Spinal cord (tissue), 4 donors: ENCODE results near the gene KRTAP10-9. TPM values are rescaled to one million over a fixed set of nuclear protein-coding genes. Genes with fewer than 3 reads are reported as not detected.

ENCODE experiments used
- polyA plus RNA-seq, 2 donors: library from polyadenylated mRNA; unstranded; fragments of 120-200 nt; gene quantifications; one replicate each; pipeline ENCODE4 v1.2.1, GENCODE V29; 2013; ENCODE audit not compliant: insufficient read length in 2 of 2
- total RNA-seq, 2 donors: library from RNA; depleted of rRNA in 1 of 2; stranded (reverse); fragments of 120-200 nt in 1 of 2; fragments of >200 nt in 1 of 2; gene quantifications; one replicate each; pipeline versions ENCODE4 v1.2.3 to v1.2.4, GENCODE V29; 2013 to 2014

The KRTAP10-9 gene
- total and polyA plus RNA-seq, 4 donors = not detected

Other genes starting within 250 kb of the KRTAP10-9 start
- gene LRRC3, start 171.6 kb upstream of the KRTAP10-9 start, total RNA-seq = 1 to 10 TPM; 1.4 to 2.4 TPM
- 1 to 10 TPM; 4.4 to 6.5 TPM for gene LRRC3, start 171.6 kb upstream of the KRTAP10-9 start, polyA plus RNA-seq
- gene KRTAP10-1, start 86.9 kb upstream of the KRTAP10-9 start, total RNA-seq = not detected
- gene KRTAP10-1, start 86.9 kb upstream of the KRTAP10-9 start, polyA plus RNA-seq = not detected
- not detected for gene KRTAP10-2, start 75.6 kb upstream of the KRTAP10-9 start, total RNA-seq
- gene KRTAP10-2, start 75.6 kb upstream of the KRTAP10-9 start, polyA plus RNA-seq = not detected
- not detected for gene KRTAP10-3, start 68.3 kb upstream of the KRTAP10-9 start, total RNA-seq
- not detected for gene KRTAP10-3, start 68.3 kb upstream of the KRTAP10-9 start, polyA plus RNA-seq
- not detected for gene KRTAP10-4, start 53.4 kb upstream of the KRTAP10-9 start, total RNA-seq
- not detected for gene KRTAP10-4, start 53.4 kb upstream of the KRTAP10-9 start, polyA plus RNA-seq
- gene KRTAP10-5, start 46.5 kb upstream of the KRTAP10-9 start, total RNA-seq = not detected
- gene KRTAP10-5, start 46.5 kb upstream of the KRTAP10-9 start, polyA plus RNA-seq = not detected
- gene KRTAP10-6, start 34.6 kb upstream of the KRTAP10-9 start, total RNA-seq = not detected
- not detected for gene KRTAP10-6, start 34.6 kb upstream of the KRTAP10-9 start, polyA plus RNA-seq
- gene KRTAP10-7, start 26.5 kb upstream of the KRTAP10-9 start, total RNA-seq = not detected
- not detected for gene KRTAP10-7, start 26.5 kb upstream of the KRTAP10-9 start, polyA plus RNA-seq
- gene KRTAP10-8, start 15.0 kb upstream of the KRTAP10-9 start, total RNA-seq = not detected
- gene KRTAP10-8, start 15.0 kb upstream of the KRTAP10-9 start, polyA plus RNA-seq = not detected
- gene KRTAP10-10, start 10.3 kb downstream of the KRTAP10-9 start, total RNA-seq = not detected
- not detected for gene KRTAP10-10, start 10.3 kb downstream of the KRTAP10-9 start, polyA plus RNA-seq
- gene KRTAP10-11, start 19.3 kb downstream of the KRTAP10-9 start, total RNA-seq = not detected
- gene KRTAP10-11, start 19.3 kb downstream of the KRTAP10-9 start, polyA plus RNA-seq = not detected
- gene KRTAP12-4, start 27.6 kb downstream of the KRTAP10-9 start, total RNA-seq = not detected
- not detected for gene KRTAP12-4, start 27.6 kb downstream of the KRTAP10-9 start, polyA plus RNA-seq
- not detected for gene KRTAP12-3, start 30.8 kb downstream of the KRTAP10-9 start, total RNA-seq
- not detected for gene KRTAP12-3, start 30.8 kb downstream of the KRTAP10-9 start, polyA plus RNA-seq
- not detected for gene KRTAP12-2, start 39.8 kb downstream of the KRTAP10-9 start, total RNA-seq
- gene KRTAP12-2, start 39.8 kb downstream of the KRTAP10-9 start, polyA plus RNA-seq = not detected
- gene KRTAP12-1, start 55.1 kb downstream of the KRTAP10-9 start, total RNA-seq = not detected
- not detected for gene KRTAP12-1, start 55.1 kb downstream of the KRTAP10-9 start, polyA plus RNA-seq
- gene KRTAP10-12, start 70.1 kb downstream of the KRTAP10-9 start, total RNA-seq = not detected
- gene KRTAP10-12, start 70.1 kb downstream of the KRTAP10-9 start, polyA plus RNA-seq = not detected
- under 1 TPM in 1 of 2 donors, not detected in 1; 0.66 TPM for gene TSPEAR, start 84.5 kb downstream of the KRTAP10-9 start, total RNA-seq
- under 1 TPM; 0.24 to 0.33 TPM for gene TSPEAR, start 84.5 kb downstream of the KRTAP10-9 start, polyA plus RNA-seq
- gene UBE2G2, start 174.7 kb downstream of the KRTAP10-9 start, total RNA-seq = 10 to 100 TPM; 53.0 to 62.6 TPM
- 100 to 1,000 TPM in 1 of 2 donors, 10 to 100 TPM in 1; 83.8 to 102 TPM for gene UBE2G2, start 174.7 kb downstream of the KRTAP10-9 start, polyA plus RNA-seq
- gene SUMO3, start 191.0 kb downstream of the KRTAP10-9 start, total RNA-seq = 10 to 100 TPM; 66.8 to 80.7 TPM
- 100 to 1,000 TPM; 144 to 159 TPM for gene SUMO3, start 191.0 kb downstream of the KRTAP10-9 start, polyA plus RNA-seq
- gene PTTG1IP, start 246.6 kb downstream of the KRTAP10-9 start, total RNA-seq = 100 to 1,000 TPM; 163 to 235 TPM
- gene PTTG1IP, start 246.6 kb downstream of the KRTAP10-9 start, polyA plus RNA-seq = 100 to 1,000 TPM; 219 to 226 TPM